Measurements from ENCODE around the gene SPSB1. TPM values are rescaled to one million over a fixed set of nuclear protein-coding genes. Genes with fewer than 3 reads are reported as not detected.

Gene SPSB1
- total RNA-seq, 1 experiment from 2014 or later: 18.2 TPM

DNA sequence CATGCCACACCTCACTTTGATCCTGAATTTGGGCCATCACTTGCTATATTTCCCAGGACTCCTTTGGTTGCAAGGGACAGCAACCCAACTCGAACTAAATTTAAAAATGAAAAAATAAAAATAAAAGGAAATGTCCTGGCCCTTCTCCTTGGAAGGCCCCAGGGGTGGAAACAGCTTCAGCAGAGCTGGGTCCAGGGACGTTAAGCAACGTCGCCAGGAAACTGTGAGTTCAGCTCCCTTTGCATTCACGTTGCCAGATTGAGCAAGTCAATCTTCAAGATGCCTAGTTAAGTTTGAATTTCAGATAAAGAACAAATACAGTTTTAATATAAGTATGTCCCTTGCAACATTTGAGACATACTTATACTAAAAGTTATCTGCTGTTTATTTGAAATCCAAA lies 14.6 kb upstream of the SPSB1 start:
- CTCF ChIA-PET: no interaction called here
- intact Hi-C loops (cut with micrococcal nuclease; ENCODE audit: unreplicated experiment): no loop called here
- Histone ChIP-seq H3K36me3 (ENCODE audit: control insufficient read depth, insufficient read depth, low read length) (no peaks in the 10 kb centered on the region), H3K9me3 (no peaks in the 10 kb centered on the region), H3K4me3 (ENCODE audit: low read depth, low read length) (no peak overlapping the region), H3K27me3 (replicated peaks; ENCODE audit: control insufficient read depth, insufficient read depth, low read length) (no peaks in the 10 kb centered on the region), H3K4me1 (peaks cover 7% of the 10 kb centered on the region; the same call in 1 of the 2 replicates)
- no peak overlapping the region for H3K27ac Mint-ChIP-seq (ENCODE audit: unreplicated experiment)
- H3K36me3 Mint-ChIP-seq (ENCODE audit: insufficient read depth, unreplicated experiment): no peaks in the 10 kb centered on the region
- POLR2A ChIA-PET: no interaction called here
- no TSS peak for BruUV-seq (replicated peaks)
- TF ChIP-seq, protein P1, sequence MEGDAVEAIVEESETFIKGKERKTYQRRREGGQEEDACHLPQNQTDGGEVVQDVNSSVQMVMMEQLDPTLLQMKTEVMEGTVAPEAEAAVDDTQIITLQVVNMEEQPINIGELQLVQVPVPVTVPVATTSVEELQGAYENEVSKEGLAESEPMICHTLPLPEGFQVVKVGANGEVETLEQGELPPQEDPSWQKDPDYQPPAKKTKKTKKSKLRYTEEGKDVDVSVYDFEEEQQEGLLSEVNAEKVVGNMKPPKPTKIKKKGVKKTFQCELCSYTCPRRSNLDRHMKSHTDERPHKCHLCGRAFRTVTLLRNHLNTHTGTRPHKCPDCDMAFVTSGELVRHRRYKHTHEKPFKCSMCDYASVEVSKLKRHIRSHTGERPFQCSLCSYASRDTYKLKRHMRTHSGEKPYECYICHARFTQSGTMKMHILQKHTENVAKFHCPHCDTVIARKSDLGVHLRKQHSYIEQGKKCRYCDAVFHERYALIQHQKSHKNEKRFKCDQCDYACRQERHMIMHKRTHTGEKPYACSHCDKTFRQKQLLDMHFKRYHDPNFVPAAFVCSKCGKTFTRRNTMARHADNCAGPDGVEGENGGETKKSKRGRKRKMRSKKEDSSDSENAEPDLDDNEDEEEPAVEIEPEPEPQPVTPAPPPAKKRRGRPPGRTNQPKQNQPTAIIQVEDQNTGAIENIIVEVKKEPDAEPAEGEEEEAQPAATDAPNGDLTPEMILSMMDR (IDR thresholded peaks at IDR 0.05; ENCODE audit: insufficient read depth in 1 of 2, low read depth in 1 of 2, low read length in 1 of 2, severe bottlenecking in 1 of 2, unreplicated experiment in 1 of 2): no peak
- no peak for DNase-seq
- no peak overlapping the region for H3K4me3 Mint-ChIP-seq (ENCODE audit: unreplicated experiment)
- H3K4me1 Mint-ChIP-seq (ENCODE audit: low read depth, unreplicated experiment): peaks cover 20% of the 10 kb centered on the region
- H3K27me3 Mint-ChIP-seq (ENCODE audit: insufficient read depth, unreplicated experiment): no peaks in the 10 kb centered on the region
- H3K9me3 Mint-ChIP-seq (ENCODE audit: unreplicated experiment): no peaks in the 10 kb centered on the region

DNA sequence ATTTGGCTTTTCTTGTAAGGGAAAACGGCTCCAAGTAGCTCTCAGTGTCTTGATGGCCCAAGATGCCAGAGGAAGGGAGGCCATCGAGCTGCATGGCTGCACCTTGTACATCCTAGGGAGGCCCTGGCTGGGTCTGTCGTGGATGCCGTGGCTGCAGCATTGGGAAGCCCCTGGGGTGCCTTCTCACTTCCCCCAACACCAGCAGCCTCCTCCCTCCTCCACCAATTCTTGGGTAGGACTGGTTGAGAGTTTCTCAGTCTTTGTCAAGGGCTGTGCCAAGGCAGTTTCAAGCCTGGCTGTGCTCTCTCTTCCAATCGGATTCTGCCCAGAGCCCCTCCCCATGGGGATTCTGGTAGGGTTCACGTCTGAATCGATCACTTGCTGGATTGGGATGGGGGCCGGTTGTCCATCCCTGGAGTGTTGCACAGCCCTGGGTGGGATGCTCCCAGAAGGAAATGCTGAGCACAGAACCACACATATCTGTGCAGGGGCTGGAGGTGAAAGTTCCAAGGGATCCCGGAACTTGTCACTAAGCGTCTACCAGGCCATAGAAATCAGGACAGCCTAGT lies 14.0 kb upstream of the SPSB1 start:
- CTCF ChIA-PET: no interaction called here
- no peak for DNase-seq
- peak overlapping the region; percentile 25 for H3K27ac Mint-ChIP-seq (ENCODE audit: unreplicated experiment)
- no peak overlapping the region for H3K4me3 Mint-ChIP-seq (ENCODE audit: unreplicated experiment)
- H3K9me3 Mint-ChIP-seq (ENCODE audit: unreplicated experiment): no peaks in the 10 kb centered on the region
- no peak overlapping the region for H3K4me3 ChIP-seq (ENCODE audit: low read depth, low read length)
- H3K4me1 Mint-ChIP-seq (ENCODE audit: low read depth, unreplicated experiment): peaks cover 20% of the 10 kb centered on the region
- intact Hi-C loops (cut with micrococcal nuclease; ENCODE audit: unreplicated experiment): no loop called here
- H3K9me3 ChIP-seq: no peaks in the 10 kb centered on the region
- no peaks in the 10 kb centered on the region for H3K36me3 Mint-ChIP-seq (ENCODE audit: insufficient read depth, unreplicated experiment)
- no peaks in the 10 kb centered on the region for H3K27me3 ChIP-seq (replicated peaks; ENCODE audit: control insufficient read depth, insufficient read depth, low read length)
- BruUV-seq (replicated peaks): no TSS peak
- peaks cover 7% of the 10 kb centered on the region; the same call in 1 of the 2 replicates for H3K4me1 ChIP-seq
- no peaks in the 10 kb centered on the region for H3K36me3 ChIP-seq (ENCODE audit: control insufficient read depth, insufficient read depth, low read length)
- H3K27me3 Mint-ChIP-seq (ENCODE audit: insufficient read depth, unreplicated experiment): no peaks in the 10 kb centered on the region
- POLR2A ChIA-PET: no interaction called here
- TF ChIP-seq, protein P1 (IDR thresholded peaks at IDR 0.05; ENCODE audit: insufficient read depth in 1 of 2, low read depth in 1 of 2, low read length in 1 of 2, severe bottlenecking in 1 of 2, unreplicated experiment in 1 of 2): no peak

DNA sequence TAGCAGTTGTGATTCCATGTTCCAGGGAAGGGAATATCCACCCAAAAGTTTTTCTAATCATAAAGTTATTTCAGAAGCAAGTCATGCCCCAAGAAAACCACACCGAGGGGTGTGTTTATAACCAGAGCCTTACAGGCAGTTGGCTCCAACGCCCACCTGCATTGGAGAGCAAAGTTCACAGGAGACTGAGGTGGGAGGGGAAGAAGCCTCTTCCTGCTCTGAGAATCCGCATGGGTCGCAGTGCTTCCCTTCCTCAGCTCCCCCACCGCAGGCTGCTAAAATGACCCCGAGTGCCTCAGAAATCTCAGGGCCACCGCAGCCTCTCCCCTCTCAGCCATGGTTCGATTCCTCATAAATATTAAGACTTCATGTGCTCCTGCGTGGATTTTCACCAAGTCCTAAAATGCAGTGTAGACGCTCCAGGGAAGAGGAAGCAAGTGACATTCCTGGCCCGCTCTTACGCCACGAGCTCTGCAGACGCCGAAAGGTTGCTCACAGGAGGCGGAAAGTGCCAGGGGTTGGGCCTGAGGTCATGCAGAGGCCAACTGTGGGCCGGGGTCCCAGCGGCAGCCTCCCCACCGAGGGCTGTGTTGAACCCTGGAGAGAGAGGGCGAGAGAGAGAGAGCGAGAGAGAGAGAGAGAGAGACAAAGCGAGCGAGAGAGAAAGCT lies 13.4 kb upstream of the SPSB1 start:
- Histone ChIP-seq H3K27me3 (replicated peaks; ENCODE audit: control insufficient read depth, insufficient read depth, low read length) (no peaks in the 10 kb centered on the region), H3K4me1 (peaks cover 7% of the 10 kb centered on the region; the same call in 1 of the 2 replicates), H3K9me3 (no peaks in the 10 kb centered on the region; the same call in 1 of the 2 replicates), H3K36me3 (ENCODE audit: control insufficient read depth, insufficient read depth, low read length) (no peaks in the 10 kb centered on the region), H3K4me3 (ENCODE audit: low read depth, low read length) (no peak overlapping the region)
- H3K27ac Mint-ChIP-seq (ENCODE audit: unreplicated experiment): peak overlapping the region; percentile 25
- no peak for DNase-seq
- H3K27me3 Mint-ChIP-seq (ENCODE audit: insufficient read depth, unreplicated experiment): no peaks in the 10 kb centered on the region
- H3K9me3 Mint-ChIP-seq (ENCODE audit: unreplicated experiment): no peaks in the 10 kb centered on the region
- peaks cover 20% of the 10 kb centered on the region for H3K4me1 Mint-ChIP-seq (ENCODE audit: low read depth, unreplicated experiment)
- H3K36me3 Mint-ChIP-seq (ENCODE audit: insufficient read depth, unreplicated experiment): no peaks in the 10 kb centered on the region
- TF ChIP-seq, protein P1 (IDR thresholded peaks at IDR 0.05; ENCODE audit: insufficient read depth in 1 of 2, low read depth in 1 of 2, low read length in 1 of 2, severe bottlenecking in 1 of 2, unreplicated experiment in 1 of 2): no peak
- intact Hi-C loops (cut with micrococcal nuclease; ENCODE audit: unreplicated experiment): no loop called here
- BruUV-seq (replicated peaks): no TSS peak
- ChIA-PET CTCF (interaction anchor here (0.8 kb wide), 1 partner anchor 12 kb away, joined by 3 read pairs; no protein-coding TSS in a partner anchor), POLR2A (no interaction called here)
- H3K4me3 Mint-ChIP-seq (ENCODE audit: unreplicated experiment): no peak overlapping the region

All from Caco-2 (cell line).